GM12878 (cell line): ENCODE measurements around the gene MARCHF2. TPM values are rescaled to one million over a fixed set of nuclear protein-coding genes. Genes with fewer than 3 reads are reported as not detected.

Experiments
- ATAC-seq: fragments of 200-7000 bp; cut with Tn5 transposase; 3 replicates; pipeline ENCODE4 v1.9.1; 2020; ENCODE audit warnings: mild to moderate bottlenecking, moderate library complexity
- BruUV-seq: library from RNA; stranded (reverse); fragments of 400-500 nt; replicated peaks from 2 replicates; lab custom pipeline; 2021; lab: Mats Ljungman, UMichigan
- CTCF ChIA-PET: fragments of 300-600 bp; sonication (Branson Sonifier 250); formaldehyde crosslinking; extraction: SDS; loops from one replicate; lab custom pipeline; 2021; ENCODE audit warnings: inconsistent platforms; lab: Yijun Ruan, JAX
- POLR2A ChIA-PET: fragments of 350-600 bp; formaldehyde crosslinking; extraction: SDS; loops from one replicate; lab custom pipeline; 2021; ENCODE audit warnings: inconsistent platforms; lab: Charles Lee
- RAD21 ChIA-PET: fragments of 300-600 bp; sonication (Branson Sonifier 250); formaldehyde crosslinking; loops from one replicate; lab custom pipeline; 2023; ENCODE audit warnings: antibody characterized with exemption; ENCODE audit not compliant: unreplicated experiment; lab: Charles Lee
- SMC1A ChIA-PET: fragments of 300-600 bp; sonication (Branson Sonifier 250); formaldehyde crosslinking; loops from one replicate; lab custom pipeline; 2023; ENCODE audit not compliant: unreplicated experiment, uncharacterized antibody; lab: Charles Lee
- DNase-seq: peaks from one replicate; pipeline ENCODE4 v3.0.0-alpha.2; 2011; ENCODE audit warnings: low read depth, low spot score
- FAIRE-seq: peaks from 3 replicates; lab custom pipeline; 2011; peaks lifted over from hg19 to GRCh38; lab: Jason Lieb, UNC
- H2AFZ ChIP-seq: 2 replicates; pipeline ENCODE4 v1.6.0; 2011; ENCODE audit warnings: low read depth, low read length, control low read depth; ENCODE audit not compliant: control insufficient read depth
- H3K27ac ChIP-seq: 2 replicates; pipeline ENCODE4 v1.5.1; 2011; ENCODE audit warnings: control low read depth; ENCODE audit not compliant: control insufficient read depth, insufficient read depth
- H3K27me3 ChIP-seq, 2 experiments: replicated peaks in 1 of 2; 2 replicates each; pipeline versions ENCODE4 v1.6.0 to v1.6.1; 2011; ENCODE audit warnings: low read length in 1 of 2; ENCODE audit not compliant: control insufficient read depth in 2 of 2, insufficient read depth in 2 of 2
- H3K36me3 ChIP-seq, 2 experiments: 2 replicates each; pipeline ENCODE4 v1.5.1; 2011; ENCODE audit warnings: low read length in 1 of 2; ENCODE audit not compliant: control insufficient read depth in 2 of 2, insufficient read depth in 2 of 2
- H3K4me1 ChIP-seq: 2 replicates; pipeline ENCODE4 v1.6.1; 2011; ENCODE audit warnings: mild to moderate bottlenecking, low read length, moderate library complexity, mixed read lengths; ENCODE audit not compliant: control insufficient read depth, insufficient read depth
- H3K4me2 ChIP-seq: 2 replicates; pipeline ENCODE4 v1.6.0; 2011; ENCODE audit warnings: control low read depth; ENCODE audit not compliant: control insufficient read depth, insufficient read depth
- H3K4me3 ChIP-seq: fragments of 200-600 bp; sonication (generic); 2 replicates; pipeline ENCODE4 v1.5.1; 2016
- H3K79me2 ChIP-seq: 2 replicates; pipeline ENCODE4 v1.6.0; 2011; ENCODE audit warnings: low read length; ENCODE audit not compliant: control insufficient read depth, insufficient read depth
- H3K9ac ChIP-seq: 2 replicates; pipeline ENCODE4 v1.8.0; 2011; ENCODE audit warnings: low read length, control low read depth, mixed read lengths; ENCODE audit not compliant: control insufficient read depth, insufficient read depth
- H3K9me3 ChIP-seq: replicated peaks from 3 replicates; pipeline ENCODE4 v1.5.1; 2011; ENCODE audit warnings: mild to moderate bottlenecking, low read length; ENCODE audit not compliant: control insufficient read depth, insufficient read depth
- H4K20me1 ChIP-seq: 2 replicates; pipeline ENCODE4 v1.6.0; 2011; ENCODE audit not compliant: control insufficient read depth, insufficient read depth
- ATF7 ChIP-seq: fragments of 450-650 bp; IDR thresholded peaks from 2 replicates; pipeline ENCODE4 v1.6.1; 2016; ENCODE audit warnings: low read depth, mild to moderate bottlenecking
- BACH1 ChIP-seq: fragments of 450-650 bp; IDR thresholded peaks from 2 replicates; pipeline ENCODE4 v1.6.1; 2017; ENCODE audit warnings: mild to moderate bottlenecking, borderline replicate concordance
- CTCF ChIP-seq, 3 experiments: IDR thresholded peaks in 2 of 3; conservative IDR thresholded peaks in 1 of 3; 2 replicates each; pipeline ENCODE4 v1.5.1; 2011; ENCODE audit warnings: low read depth in 3 of 3, low read length in 3 of 3, mild to moderate bottlenecking in 3 of 3, control low read depth in 2 of 3, moderate library complexity in 2 of 3, inconsistent platforms in 1 of 3, mixed read lengths in 1 of 3; ENCODE audit not compliant: control insufficient read depth in 2 of 3, insufficient read depth in 1 of 3; ENCODE audit errors: extremely low read depth in 1 of 3
- GABPA ChIP-seq: IDR thresholded peaks from 2 replicates; pipeline ENCODE4 v1.6.1; 2014; ENCODE audit warnings: antibody characterized with exemption, low read depth, mild to moderate bottlenecking, inconsistent platforms
- KLF5 ChIP-seq: fragments of 450-650 bp; IDR thresholded peaks from 2 replicates; pipeline ENCODE4 v1.6.1; 2014; ENCODE audit warnings: mild to moderate bottlenecking; ENCODE audit not compliant: partially characterized antibody
- LARP7 ChIP-seq: fragments of 450-650 bp; IDR thresholded peaks from 2 replicates; pipeline ENCODE4 v1.6.1; 2017; ENCODE audit warnings: mild to moderate bottlenecking
- POLR2A ChIP-seq: IDR thresholded peaks from 2 replicates; pipeline ENCODE4 v1.6.1; 2011; ENCODE audit warnings: low read depth, mild to moderate bottlenecking, low read length
- SMAD5 ChIP-seq: IDR thresholded peaks from 2 replicates; pipeline ENCODE4 v1.6.1; 2016; ENCODE audit warnings: antibody characterized with exemption, low read depth
- SREBF1 ChIP-seq: IDR thresholded peaks from 2 replicates; pipeline ENCODE4 v1.6.1; 2012; ENCODE audit warnings: mild to moderate bottlenecking, low read length
- SUPT20H ChIP-seq: IDR thresholded peaks from 2 replicates; pipeline ENCODE4 v1.6.1; 2011; ENCODE audit warnings: low read depth, mild to moderate bottlenecking, low read length, moderate library complexity, borderline replicate concordance; ENCODE audit not compliant: control insufficient read depth
- ZNF384 ChIP-seq: IDR thresholded peaks from 2 replicates; pipeline ENCODE4 v1.6.1; 2012; ENCODE audit warnings: low read depth, mild to moderate bottlenecking, low read length, improper control_type of control experiment, borderline replicate concordance
- WGBS: methylation state at CpG from one replicate; pipeline ENCODE4 v1.1.6; 2016; ENCODE audit warnings: low lambda C conversion rate; ENCODE audit not compliant: insufficient replicate concordance, insufficient coverage; ENCODE audit errors: missing lambda C conversion rate; 5-methylcytosine and 5-hydroxymethylcytosine counted together
- in situ Hi-C: fragments of 300-500 bp; cut with MboI; formaldehyde crosslinking; loops from 9 replicates; pipeline ENCODE4 v1.14.3; 2018; ENCODE audit warnings: mixed read lengths
- intact Hi-C: fragments of 100-400 bp; cut with micrococcal nuclease; formaldehyde crosslinking; loops from one replicate; pipeline ENCODE4 v1.14.2; 2022; ENCODE audit not compliant: unreplicated experiment
- polyA plus RNA-seq, 11 experiments: library from polyadenylated mRNA; depleted of rRNA in 4 of 11; unstranded in 6 of 11; stranded (reverse) in 5 of 11; fragments of >200 nt; fragmentation: Nextera tagmentation in 4 of 11; fragmentation: Illumina TruSeq in 1 of 11; extraction: Ambion mirVana in 4 of 11; extraction: Trizol in 1 of 11; gene quantifications; 1 replicate in 1 of 11; 2 replicates in 10 of 11; pipeline versions ENCODE4 v1.2.1 to v1.2.3, GENCODE V29; 2011 to 2016; ENCODE audit warnings: inconsistent platforms in 2 of 11, missing spikeins in 2 of 11, low read depth in 1 of 11
- total RNA-seq, 4 experiments: library from RNA; depleted of rRNA in 3 of 4; stranded (reverse); fragments of >200 nt in 3 of 4; fragmentation: Illumina TruSeq in 1 of 4; extraction: Trizol in 1 of 4; gene quantifications; 2 replicates each; pipeline versions ENCODE4 v1.2.1 to v1.2.3, GENCODE V29; 2013 to 2021
- TF ChIP-seq, protein P1 (sequence below): fragments of 450-650 bp; formaldehyde crosslinking; IDR thresholded peaks from 2 replicates; pipeline ENCODE4 v1.4.0; 2022; ENCODE audit warnings: mild to moderate bottlenecking, moderate library complexity
- TF ChIP-seq, protein P2 (sequence below): IDR thresholded peaks from 2 replicates; pipeline ENCODE4 v1.6.1; 2012; ENCODE audit warnings: low read length, inconsistent platforms
- TF ChIP-seq, protein P3 (sequence below): fragments of 450-650 bp; conservative IDR thresholded peaks from 2 replicates; pipeline ENCODE4 v1.6.1; 2017; ENCODE audit warnings: mild to moderate bottlenecking, moderate library complexity

MARCHF2 gene
- total and polyA plus RNA-seq, 10 of the 15 experiments (the other 5 are each of a cell fraction or from before 2014, with no cell fraction given) = 1.6 to 30.3 (median 10.8) TPM

DNA sequence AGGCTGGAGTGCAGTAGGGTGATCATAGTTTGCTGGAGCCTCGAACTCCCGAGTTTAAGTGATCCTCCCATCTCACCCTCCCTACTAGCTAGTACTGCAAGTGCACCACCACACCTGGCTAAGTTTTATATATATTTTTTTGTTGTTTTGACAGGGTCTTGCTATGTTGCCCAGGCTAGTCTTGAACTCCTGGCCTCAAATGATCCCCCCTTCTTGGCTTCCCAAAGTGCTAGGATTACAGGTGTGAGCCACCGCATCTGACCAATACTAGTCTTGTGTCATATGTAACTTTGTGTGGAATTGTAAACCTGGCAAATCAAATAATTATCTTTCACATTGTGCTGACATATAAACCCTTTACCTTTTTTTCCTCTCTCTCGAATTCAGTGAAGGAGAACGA is 41.9 kb downstream of the MARCHF2 start:
- FAIRE-seq = no peak

More for the DNA sequence above, 41.9 kb downstream of the MARCHF2 start:
- no peak overlapping the region for H3K27ac ChIP-seq
- peaks cover 41% of the 10 kb centered on the region for H4K20me1 ChIP-seq
- H3K4me2 ChIP-seq = no peak overlapping the region
- H3K27me3 ChIP-seq = no peaks in the 10 kb centered on the region
- ChIA-PET CTCF (no interaction called here), POLR2A (no interaction called here), RAD21 (no interaction called here), SMC1A (interaction anchor here (1.6 kb wide), 1 partner anchor 101 kb away, joined by 5 read pairs; no protein-coding TSS in a partner anchor)
- TF ChIP-seq ZNF384 (no peak), ATF7 (no peak), BACH1 (no peak), SUPT20H (no peak), KLF5 (no peak), POLR2A (no peak), SREBF1 (no peak), GABPA (no peak), CTCF (IDR thresholded peaks at IDR 0.05 in 2 of 3, conservative IDR thresholded peaks at IDR 0.05 in 1 of 3; ENCODE audit: control insufficient read depth in 2 of 3, extremely low read depth in 1 of 3, insufficient read depth in 1 of 3, low read depth in 3 of 3, low read length in 3 of 3) (no peak), LARP7 (no peak), SMAD5 (no peak)
- TF ChIP-seq, protein P1, sequence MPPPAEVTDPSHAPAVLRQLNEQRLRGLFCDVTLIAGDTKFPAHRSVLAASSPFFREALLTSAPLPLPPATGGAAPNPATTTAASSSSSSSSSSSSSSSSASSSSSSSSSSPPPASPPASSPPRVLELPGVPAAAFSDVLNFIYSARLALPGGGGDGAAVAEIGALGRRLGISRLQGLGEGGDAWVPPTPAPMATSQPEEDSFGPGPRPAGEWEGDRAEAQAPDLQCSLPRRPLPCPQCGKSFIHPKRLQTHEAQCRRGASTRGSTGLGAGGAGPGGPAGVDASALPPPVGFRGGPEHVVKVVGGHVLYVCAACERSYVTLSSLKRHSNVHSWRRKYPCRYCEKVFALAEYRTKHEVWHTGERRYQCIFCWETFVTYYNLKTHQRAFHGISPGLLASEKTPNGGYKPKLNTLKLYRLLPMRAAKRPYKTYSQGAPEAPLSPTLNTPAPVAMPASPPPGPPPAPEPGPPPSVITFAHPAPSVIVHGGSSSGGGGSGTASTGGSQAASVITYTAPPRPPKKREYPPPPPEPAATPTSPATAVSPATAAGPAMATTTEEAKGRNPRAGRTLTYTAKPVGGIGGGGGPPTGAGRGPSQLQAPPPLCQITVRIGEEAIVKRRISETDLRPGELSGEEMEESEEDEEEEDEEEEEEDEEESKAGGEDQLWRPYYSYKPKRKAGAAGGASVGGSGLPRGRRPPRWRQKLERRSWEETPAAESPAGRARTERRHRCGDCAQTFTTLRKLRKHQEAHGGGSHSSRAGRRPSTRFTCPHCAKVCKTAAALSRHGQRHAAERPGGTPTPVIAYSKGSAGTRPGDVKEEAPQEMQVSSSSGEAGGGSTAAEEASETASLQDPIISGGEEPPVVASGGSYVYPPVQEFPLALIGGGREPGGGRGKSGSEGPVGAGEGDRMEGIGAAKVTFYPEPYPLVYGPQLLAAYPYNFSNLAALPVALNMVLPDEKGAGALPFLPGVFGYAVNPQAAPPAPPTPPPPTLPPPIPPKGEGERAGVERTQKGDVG (CRISPR knock-in tag) = no peak
- TF ChIP-seq, protein P2, sequence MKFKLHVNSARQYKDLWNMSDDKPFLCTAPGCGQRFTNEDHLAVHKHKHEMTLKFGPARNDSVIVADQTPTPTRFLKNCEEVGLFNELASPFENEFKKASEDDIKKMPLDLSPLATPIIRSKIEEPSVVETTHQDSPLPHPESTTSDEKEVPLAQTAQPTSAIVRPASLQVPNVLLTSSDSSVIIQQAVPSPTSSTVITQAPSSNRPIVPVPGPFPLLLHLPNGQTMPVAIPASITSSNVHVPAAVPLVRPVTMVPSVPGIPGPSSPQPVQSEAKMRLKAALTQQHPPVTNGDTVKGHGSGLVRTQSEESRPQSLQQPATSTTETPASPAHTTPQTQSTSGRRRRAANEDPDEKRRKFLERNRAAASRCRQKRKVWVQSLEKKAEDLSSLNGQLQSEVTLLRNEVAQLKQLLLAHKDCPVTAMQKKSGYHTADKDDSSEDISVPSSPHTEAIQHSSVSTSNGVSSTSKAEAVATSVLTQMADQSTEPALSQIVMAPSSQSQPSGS = no peak
- TF ChIP-seq, protein P3, sequence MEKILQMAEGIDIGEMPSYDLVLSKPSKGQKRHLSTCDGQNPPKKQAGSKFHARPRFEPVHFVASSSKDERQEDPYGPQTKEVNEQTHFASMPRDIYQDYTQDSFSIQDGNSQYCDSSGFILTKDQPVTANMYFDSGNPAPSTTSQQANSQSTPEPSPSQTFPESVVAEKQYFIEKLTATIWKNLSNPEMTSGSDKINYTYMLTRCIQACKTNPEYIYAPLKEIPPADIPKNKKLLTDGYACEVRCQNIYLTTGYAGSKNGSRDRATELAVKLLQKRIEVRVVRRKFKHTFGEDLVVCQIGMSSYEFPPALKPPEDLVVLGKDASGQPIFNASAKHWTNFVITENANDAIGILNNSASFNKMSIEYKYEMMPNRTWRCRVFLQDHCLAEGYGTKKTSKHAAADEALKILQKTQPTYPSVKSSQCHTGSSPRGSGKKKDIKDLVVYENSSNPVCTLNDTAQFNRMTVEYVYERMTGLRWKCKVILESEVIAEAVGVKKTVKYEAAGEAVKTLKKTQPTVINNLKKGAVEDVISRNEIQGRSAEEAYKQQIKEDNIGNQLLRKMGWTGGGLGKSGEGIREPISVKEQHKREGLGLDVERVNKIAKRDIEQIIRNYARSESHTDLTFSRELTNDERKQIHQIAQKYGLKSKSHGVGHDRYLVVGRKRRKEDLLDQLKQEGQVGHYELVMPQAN = no peak
- no TSS peak for BruUV-seq
- H3K36me3 ChIP-seq = peaks cover 12 to 43% of the 10 kb centered on the region in 2 experiments
- no peak overlapping the region for H2AFZ ChIP-seq
- peaks cover 7% of the 10 kb centered on the region for H3K4me1 ChIP-seq
- peaks cover 96% of the 10 kb centered on the region for H3K79me2 ChIP-seq
- no peaks in the 10 kb centered on the region for H3K9me3 ChIP-seq
- no peak for ATAC-seq
- no peak overlapping the region for H3K9ac ChIP-seq
- WGBS = 57% methylated on average over 5 of the region's 5 CpGs
- DNase-seq = no peak
- in situ Hi-C loops (no loop called here), intact Hi-C loops (no loop called here)
- H3K4me3 ChIP-seq = no peak overlapping the region
